HCT116 (cell line): ENCODE data around the gene ATG2B. TPM values are rescaled to one million over a fixed set of nuclear protein-coding genes. Genes with fewer than 3 reads are reported as not detected.

Experiments
- ATAC-seq: fragments of 200-7000 bp; cut with Tn5 transposase; 2 replicates; pipeline ENCODE4 v1.9.1; 2020; ENCODE audit warnings: mild to moderate bottlenecking, moderate library complexity
- BruUV-seq: library from RNA; stranded (reverse); fragments of 400-500 nt; replicated peaks from 2 replicates; lab custom pipeline; 2021; lab: Mats Ljungman, UMichigan
- CTCF ChIA-PET: fragments of 300-600 bp; sonication (Branson Sonifier 250); formaldehyde crosslinking; loops from one replicate; lab custom pipeline; 2021; ENCODE audit warnings: antibody characterized with exemption; lab: Charles Lee
- POLR2A ChIA-PET: fragments of 300-600, 350-600 bp; sonication (Branson Sonifier 250); formaldehyde crosslinking; loops from one replicate; lab custom pipeline; 2021; ENCODE audit warnings: antibody characterized with exemption; lab: Charles Lee
- RAD21 ChIA-PET, 2 experiments: fragments of 300-600 bp; sonication (Branson Sonifier 250); formaldehyde crosslinking; loops; one replicate each; lab custom pipeline; 2023; ENCODE audit warnings: low total read pairs in 2 of 2; ENCODE audit not compliant: uncharacterized antibody in 2 of 2, unreplicated experiment in 2 of 2, low non-redundant PET in 1 of 2; lab: Charles Lee
- DNase-seq: peaks from one replicate; pipeline ENCODE4 v3.0.0-alpha.2; 2010; ENCODE audit warnings: low read depth, low spot score
- H2AFZ ChIP-seq: fragments of 200-600 bp; shearing (Covaris generic), sonication (generic); 2 replicates; pipeline ENCODE4 v1.6.1; 2017; ENCODE audit warnings: low read depth, mixed run types, mixed read lengths, antibody characterized with exemption, low read length; ENCODE audit not compliant: poor library complexity, severe bottlenecking
- H3K27ac ChIP-seq: 2 replicates; pipeline ENCODE4 v1.5.1; 2012; ENCODE audit warnings: low read depth, low read length
- H3K27me3 ChIP-seq: fragments of 200-600 bp; sonication (generic); 2 replicates; pipeline ENCODE4 v1.6.1; 2016; ENCODE audit warnings: mixed run types, low read length, mixed read lengths; ENCODE audit not compliant: insufficient read depth
- H3K36me3 ChIP-seq, 2 experiments: fragments of 200-500 bp in 1 of 2; fragments of 200-600 bp in 1 of 2; sonication (Bioruptor generic) in 1 of 2; sonication (generic) in 1 of 2; 2 replicates each; pipeline versions ENCODE4 v1.5.1 to v1.6.1; 2014 to 2016; ENCODE audit warnings: low read length in 2 of 2, inconsistent platforms in 1 of 2, mixed read lengths in 1 of 2, mixed run types in 1 of 2; ENCODE audit not compliant: insufficient read depth in 2 of 2, control insufficient read depth in 1 of 2
- H3K4me1 ChIP-seq, 2 experiments: fragments of 200-600 bp in 1 of 2; sonication (generic) in 1 of 2; 2 replicates each; pipeline versions ENCODE4 v1.5.1 to v1.6.1; 2012 to 2017; ENCODE audit warnings: low read length in 2 of 2, inconsistent platforms in 1 of 2, mild to moderate bottlenecking in 1 of 2, mixed read lengths in 1 of 2, mixed run types in 1 of 2, moderate library complexity in 1 of 2; ENCODE audit not compliant: insufficient read depth in 2 of 2, control insufficient read depth in 1 of 2
- H3K4me2 ChIP-seq: fragments of 200-600 bp; sonication (generic); 2 replicates; pipeline ENCODE4 v1.6.1; 2017; ENCODE audit warnings: mixed run types, low read length, mixed read lengths
- H3K4me3 ChIP-seq, 2 experiments: fragments of 200-600 bp in 1 of 2; sonication (generic) in 1 of 2; replicated peaks in 1 of 2; 2 replicates each; pipeline ENCODE4 v1.5.1; 2011 to 2016; ENCODE audit warnings: low read length in 2 of 2, control low read depth in 1 of 2, low read depth in 1 of 2, mild to moderate bottlenecking in 1 of 2, mixed read lengths in 1 of 2, mixed run types in 1 of 2
- H3K79me2 ChIP-seq: fragments of 200-600 bp; sonication (generic); 2 replicates; pipeline ENCODE4 v1.6.1; 2017; ENCODE audit warnings: mild to moderate bottlenecking, mixed run types, low read length, moderate library complexity, mixed read lengths; ENCODE audit not compliant: insufficient read depth
- H3K9ac ChIP-seq: fragments of 200-600 bp; sonication (generic); 2 replicates; pipeline ENCODE4 v1.6.1; 2016; ENCODE audit warnings: low read length, mixed read lengths
- H3K9me2 ChIP-seq: fragments of 200-600 bp; sonication (generic), shearing (Covaris generic); 2 replicates; pipeline ENCODE4 v1.6.1; 2017; ENCODE audit warnings: mixed run types, mild to moderate bottlenecking, moderate library complexity; ENCODE audit not compliant: insufficient read depth
- H3K9me3 ChIP-seq, 2 experiments: fragments of 200-500 bp in 1 of 2; fragments of 200-600 bp in 1 of 2; sonication (Bioruptor generic) in 1 of 2; sonication (generic) in 1 of 2; 2 replicates each; pipeline ENCODE4 v1.6.1; 2014 to 2017; ENCODE audit warnings: low read length in 2 of 2, mixed read lengths in 2 of 2, inconsistent platforms in 1 of 2, low read depth in 1 of 2, mild to moderate bottlenecking in 1 of 2, mixed run types in 1 of 2, moderate library complexity in 1 of 2; ENCODE audit not compliant: control insufficient read depth in 1 of 2, insufficient read depth in 1 of 2
- H4K20me1 ChIP-seq: fragments of 200-600 bp; sonication (generic), shearing (Covaris generic); 2 replicates; pipeline ENCODE4 v1.6.1; 2017; ENCODE audit warnings: mixed run types, mild to moderate bottlenecking, moderate library complexity; ENCODE audit not compliant: insufficient read depth
- ATF3 ChIP-seq: IDR thresholded peaks from 2 replicates; pipeline ENCODE4 v1.6.1; 2012
- CBX3 ChIP-seq: IDR thresholded peaks from 2 replicates; pipeline ENCODE4 v1.6.1; 2012; ENCODE audit warnings: low read depth
- CEBPB ChIP-seq: IDR thresholded peaks from 2 replicates; pipeline ENCODE4 v1.6.1; 2012; ENCODE audit warnings: low read depth
- CTCF ChIP-seq, 3 experiments: fragments of 200-600 bp in 1 of 3; sonication (generic) in 1 of 3; IDR thresholded peaks in 2 of 3; conservative IDR thresholded peaks in 1 of 3; 2 replicates each; pipeline ENCODE4 v1.5.1; 2012 to 2017; ENCODE audit warnings: low read depth in 2 of 3, low read length in 2 of 3, antibody characterized with exemption in 1 of 3, borderline replicate concordance in 1 of 3, control low read depth in 1 of 3, mild to moderate bottlenecking in 1 of 3, mixed read lengths in 1 of 3, mixed run types in 1 of 3, moderate library complexity in 1 of 3; ENCODE audit not compliant: insufficient read depth in 1 of 3
- EGR1 ChIP-seq: IDR thresholded peaks from 2 replicates; pipeline ENCODE4 v1.6.1; 2012; ENCODE audit warnings: low read depth
- ELF1 ChIP-seq: IDR thresholded peaks from 2 replicates; pipeline ENCODE4 v1.6.1; 2012; ENCODE audit warnings: low read depth, borderline replicate concordance
- EZH2phosphoT487 ChIP-seq: fragments of 200-600 bp; IDR thresholded peaks from 2 replicates; pipeline ENCODE4 v1.6.1; 2018; ENCODE audit warnings: antibody characterized with exemption, borderline replicate concordance
- JUND ChIP-seq: IDR thresholded peaks from 2 replicates; pipeline ENCODE4 v1.6.1; 2012
- MAX ChIP-seq: IDR thresholded peaks from 2 replicates; pipeline ENCODE4 v1.6.1; 2012
- POLR2A ChIP-seq: IDR thresholded peaks from 2 replicates; pipeline ENCODE4 v1.7.0; 2011; ENCODE audit warnings: borderline replicate concordance; ENCODE audit not compliant: insufficient read depth, insufficient read length; ENCODE audit errors: extremely low read depth
- POLR2AphosphoS5 ChIP-seq: IDR thresholded peaks from 2 replicates; pipeline ENCODE4 v1.6.1; 2011; ENCODE audit warnings: mild to moderate bottlenecking, low read depth, low read length, moderate library complexity
- RAD21 ChIP-seq: IDR thresholded peaks from 2 replicates; pipeline ENCODE4 v1.6.1; 2012; ENCODE audit warnings: low read depth, mild to moderate bottlenecking
- SIN3A ChIP-seq: IDR thresholded peaks from 2 replicates; pipeline ENCODE4 v1.6.1; 2012; ENCODE audit warnings: low read depth
- SP1 ChIP-seq: IDR thresholded peaks from 2 replicates; pipeline ENCODE4 v1.6.1; 2012; ENCODE audit warnings: low read depth
- SRF ChIP-seq: IDR thresholded peaks from 2 replicates; pipeline ENCODE4 v1.6.1; 2012; ENCODE audit warnings: low read depth
- TCF7L2 ChIP-seq: IDR thresholded peaks from 2 replicates; pipeline ENCODE4 v1.7.0; 2011; ENCODE audit warnings: borderline replicate concordance, inconsistent platforms; ENCODE audit not compliant: insufficient read depth, insufficient read length; ENCODE audit errors: extremely low read depth
- YY1 ChIP-seq: IDR thresholded peaks from 2 replicates; pipeline ENCODE4 v1.6.1; 2011; ENCODE audit warnings: low read length, low read depth, moderate library complexity, mild to moderate bottlenecking; ENCODE audit not compliant: insufficient replicate concordance; ENCODE audit errors: extremely low read depth
- ZFX ChIP-seq: fragments of 450-650 bp; IDR thresholded peaks from 2 replicates; pipeline ENCODE4 v1.6.1; 2017
- ZNF274 ChIP-seq: fragments of 200-500 bp; sonication (Bioruptor generic); IDR thresholded peaks from 2 replicates; pipeline ENCODE4 v1.6.1; 2014; ENCODE audit warnings: mild to moderate bottlenecking, low read depth, low read length, inconsistent platforms
- intact Hi-C: fragments of 100-400 bp; cut with micrococcal nuclease; formaldehyde crosslinking; loops from 2 replicates; pipeline ENCODE4 v1.10.0; 2022
- total RNA-seq: library from RNA; stranded (reverse); gene quantifications from one replicate; pipeline ENCODE4 v1.2.1, GENCODE V29; 2021; ENCODE audit not compliant: unreplicated experiment

ATG2B gene
- total RNA-seq, 1 experiment from 2014 or later, result 6.4 TPM

DNA sequence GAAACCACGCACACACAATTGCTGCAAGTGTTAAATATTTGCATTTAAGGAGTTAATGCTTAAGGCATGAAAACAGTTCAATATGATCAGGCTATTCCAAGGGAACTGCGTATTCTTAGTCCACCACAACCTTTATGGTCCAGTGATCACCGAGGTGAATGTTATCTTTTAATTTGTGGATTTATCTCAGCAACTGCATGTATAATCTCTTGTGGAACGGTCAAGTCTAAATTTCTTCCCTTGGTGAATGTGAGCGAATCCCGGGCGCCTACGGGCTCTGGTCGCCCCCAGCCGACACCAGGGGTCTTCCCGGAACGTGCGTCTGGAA lies 27.8 kb upstream of the ATG2B start (continued):
- TF ChIP-seq MAX (no peak), SRF (no peak), CBX3 (no peak), SIN3A (no peak), TCF7L2 (no peak), ZFX (no peak), POLR2A (no peak), EZH2phosphoT487 (no peak), CEBPB (no peak)

- no TSS peak for BruUV-seq
- H3K9me2 ChIP-seq, result no peaks in the 10 kb centered on the region
Measured at GRCh38 chr14:96385385-96385784, 22.2 kb upstream of the ATG2B start.

More at GRCh38 chr14:96385385-96385784, 22.2 kb upstream of the ATG2B start:
- H3K4me2 ChIP-seq, result no peak overlapping the region
- DNase-seq (no peak), ATAC-seq (no peak)
- H3K4me3 ChIP-seq, result no peak overlapping the region
- ChIA-PET RAD21 (no interaction called here), POLR2A (interaction anchor here (0.7 kb wide), 1 partner anchor 25 kb away, joined by 3 read pairs; no protein-coding TSS in a partner anchor), CTCF (interaction anchor here (0.6 kb wide), 1 partner anchor 806 kb away, joined by 4 read pairs; no protein-coding TSS in a partner anchor)
- H3K79me2 ChIP-seq, result no peaks in the 10 kb centered on the region
- no peaks in the 10 kb centered on the region for H3K4me1 ChIP-seq
- no peaks in the 10 kb centered on the region for H4K20me1 ChIP-seq
- no peaks in the 10 kb centered on the region for H3K27me3 ChIP-seq
- intact Hi-C loops, result no loop called here
- no peak for TF ChIP-seq CTCF (IDR thresholded peaks at IDR 0.05 in 2 of 3, conservative IDR thresholded peaks at IDR 0.05 in 1 of 3; ENCODE audit: borderline replicate concordance in 1 of 3, insufficient read depth in 1 of 3, low read depth in 2 of 3, low read length in 2 of 3)
- TF ChIP-seq ZNF274, result no peak
- TF ChIP-seq POLR2AphosphoS5, result no peak
- TF ChIP-seq SP1, result no peak
- no peak for TF ChIP-seq ATF3
- TF ChIP-seq RAD21, result no peak
- no peak for TF ChIP-seq JUND
- TF ChIP-seq EGR1, result no peak
- no peak for TF ChIP-seq CEBPB
- TF ChIP-seq SRF, result no peak
- no peak for TF ChIP-seq YY1
- no peak for TF ChIP-seq MAX
- TF ChIP-seq ELF1, result no peak
- H3K9ac ChIP-seq, result no peak overlapping the region
- no peak overlapping the region for H3K27ac ChIP-seq
- 0 out of 4 replicates have a peak, but pooled peaks cover 0 to 8% of the 10 kb centered on the region in 2 experiments for H3K36me3 ChIP-seq
- no peaks in the 10 kb centered on the region for H3K9me3 ChIP-seq
- H2AFZ ChIP-seq, result no peak overlapping the region
